ENCODE data around the gene TMEM115. TPM values are rescaled to one million over a fixed set of nuclear protein-coding genes. Genes with fewer than 3 reads are reported as not detected.

TMEM115 gene
- total and polyA plus RNA-seq, 9 of the 15 experiments (the other 6 are each of a cell fraction or from before 2014, with no cell fraction given), result 1.6 to 26.9 (median 14.1) TPM

- TF ChIP-seq NFRKB (IDR thresholded peaks at IDR 0.05; ENCODE audit: low read depth) (no peak), POLR2AphosphoS2 (IDR thresholded peaks at IDR 0.05; ENCODE audit: low read length) (no peak), MYNN (IDR thresholded peaks at IDR 0.05) (peak; percentile 62; the same call in 1 of the 2 replicates), MYNN (CRISPR knock-in tag; IDR thresholded peaks at IDR 0.05) (no peak), KAT8 (IDR thresholded peaks at IDR 0.05; ENCODE audit: low read depth) (no peak), ZZZ3 (IDR thresholded peaks at IDR 0.05) (no peak), TCF7L2 (IDR thresholded peaks at IDR 0.05; ENCODE audit: low read depth, low read length) (no peak), FOXP1 (CRISPR knock-in tag; IDR thresholded peaks at IDR 0.05) (peak; percentile 51; the same call in 1 of the 2 replicates), SOX6 (IDR thresholded peaks at IDR 0.05) (no peak), NFYB (IDR thresholded peaks at IDR 0.05; ENCODE audit: extremely low read depth, insufficient read length) (no peak), ZBED1 (IDR thresholded peaks at IDR 0.05) (no peak), NFATC3 (IDR thresholded peaks at IDR 0.05) (no peak), ELF4 (CRISPR knock-in tag; IDR thresholded peaks at IDR 0.05) (peak; percentile 79; the same call in 1 of the 2 replicates), ZKSCAN3 (CRISPR knock-in tag; IDR thresholded peaks at IDR 0.05) (no peak), E4F1 (CRISPR knock-in tag; IDR thresholded peaks at IDR 0.05; ENCODE audit: borderline replicate concordance) (no peak), ZNF785 (CRISPR knock-in tag; IDR thresholded peaks at IDR 0.05) (no peak), FOXJ2 (tag; IDR thresholded peaks at IDR 0.05) (no peak), JUN (IDR thresholded peaks at IDR 0.05; ENCODE audit: borderline replicate concordance, low read depth, low read length) (0 out of 2 replicates have a peak, but pooled peaks have one; percentile 8), JUN (CRISPR knock-in tag; IDR thresholded peaks at IDR 0.05; ENCODE audit: borderline replicate concordance) (no peak), POLR2A (conservative IDR thresholded peaks at IDR 0.05) (peak; percentile 71), BCLAF1 (IDR thresholded peaks at IDR 0.05; ENCODE audit: borderline replicate concordance in 1 of 2, control insufficient read depth in 1 of 2, low read depth in 2 of 2, low read length in 1 of 2) (no peak), HCFC1 (IDR thresholded peaks at IDR 0.05; ENCODE audit: low read depth, low read length) (peak; percentile 98), ZFX (CRISPR knock-in tag; IDR thresholded peaks at IDR 0.05) (peak; percentile 75), KLF1 (tag; IDR thresholded peaks at IDR 0.05) (no peak), PHF8 (IDR thresholded peaks at IDR 0.05; ENCODE audit: borderline replicate concordance, low read length) (peak; percentile 86), YBX1 (IDR thresholded peaks at IDR 0.05) (no peak)
These were observed 8.6 kb downstream of the TMEM115 start, which contains the start of the genes CYB561D2 and NPRL2 (continued) for GRCh38 chr3:50350527-50351322.
